HS-5 (cell line): ENCODE results near the gene PIEZO2.

Source experiments
- DNase-seq: peaks from one replicate; pipeline ENCODE4 v3.0.0-alpha.2; 2012; ENCODE audit warnings: low read depth

Gene PIEZO2

DNA sequence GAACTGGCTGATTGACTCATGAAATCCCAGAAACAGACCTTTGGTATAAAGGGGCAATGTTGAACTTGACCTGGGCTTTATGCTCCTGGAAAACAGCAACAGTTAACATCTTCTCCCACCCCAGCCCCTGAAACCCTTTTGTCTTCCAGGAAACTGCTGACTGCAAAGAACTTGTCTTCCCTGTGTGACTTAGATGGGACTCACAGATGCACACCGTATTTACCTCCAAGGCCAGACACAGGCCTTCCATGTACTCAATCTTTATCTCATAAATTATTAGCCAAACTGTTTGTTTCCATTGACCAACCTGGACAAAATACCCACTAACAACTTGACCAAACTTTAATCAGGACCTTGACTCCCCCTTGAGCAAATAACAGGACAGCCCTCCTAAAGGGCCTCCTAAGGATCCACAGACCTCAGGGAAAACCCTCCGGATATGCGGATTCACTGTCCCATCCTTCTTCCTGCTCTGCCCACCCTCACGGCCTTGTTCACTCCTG, 36.3 kb downstream of the PIEZO2 start:
- no peak for DNase-seq

DNA sequence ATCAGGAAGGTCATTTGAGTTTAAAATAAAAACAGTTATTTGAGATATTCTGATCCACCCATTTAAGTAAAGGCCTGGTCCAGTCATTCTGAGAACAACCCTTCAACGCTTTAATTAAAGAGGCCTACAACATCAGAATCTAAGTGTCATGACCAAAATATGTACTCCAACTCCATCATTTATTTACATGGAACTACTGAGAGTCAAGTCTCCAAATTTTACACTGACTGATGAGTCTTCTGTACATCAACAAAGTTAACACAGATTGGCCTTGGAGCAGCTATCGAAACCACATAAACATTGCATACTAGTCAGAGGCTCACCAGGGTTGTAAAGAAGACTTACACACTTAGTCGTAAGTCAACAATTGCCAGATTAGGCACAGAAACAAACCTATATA, 37.1 kb downstream of the PIEZO2 start:
- DNase-seq: no peak

DNA sequence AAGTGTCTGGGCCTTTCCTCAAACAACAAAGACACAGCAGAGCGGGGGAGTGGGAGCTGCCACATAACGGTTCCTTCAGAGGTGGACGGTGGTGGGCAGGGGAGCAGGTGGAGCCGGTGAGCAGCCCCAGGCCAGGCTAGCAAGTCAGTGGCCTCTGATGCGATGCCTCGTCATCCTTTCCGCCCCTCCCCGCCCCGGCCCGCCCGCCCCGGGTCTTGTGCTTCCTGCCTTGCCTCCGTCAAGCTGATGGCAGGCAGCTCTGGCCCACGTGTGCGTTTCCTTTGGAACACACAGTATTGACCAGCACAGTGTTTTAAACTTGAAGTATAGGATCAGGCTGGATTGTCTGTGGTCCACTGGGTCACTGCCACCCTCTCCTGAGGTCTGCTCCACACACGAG, 38.9 kb downstream of the PIEZO2 start:
- no peak for DNase-seq

DNA sequence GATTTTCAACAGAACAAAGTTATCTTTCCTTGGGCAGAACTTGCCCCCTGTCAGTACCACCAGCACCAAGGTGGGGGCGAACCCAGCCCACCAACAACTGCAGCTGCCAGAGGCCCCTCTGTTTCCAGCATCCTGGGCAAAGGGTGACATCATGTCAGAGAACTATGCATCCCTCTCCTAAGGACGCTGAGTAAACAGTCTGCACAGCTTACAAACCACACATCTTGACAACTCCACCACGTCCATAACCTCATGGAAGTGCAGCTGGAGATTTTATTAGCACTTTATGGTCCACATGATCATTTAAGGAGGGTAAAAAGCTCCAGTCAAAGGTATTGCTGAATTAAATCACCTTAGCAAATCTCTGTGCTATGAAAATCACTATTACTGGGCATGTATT, 40.4 kb downstream of the PIEZO2 start:
- DNase-seq: no peak

DNA sequence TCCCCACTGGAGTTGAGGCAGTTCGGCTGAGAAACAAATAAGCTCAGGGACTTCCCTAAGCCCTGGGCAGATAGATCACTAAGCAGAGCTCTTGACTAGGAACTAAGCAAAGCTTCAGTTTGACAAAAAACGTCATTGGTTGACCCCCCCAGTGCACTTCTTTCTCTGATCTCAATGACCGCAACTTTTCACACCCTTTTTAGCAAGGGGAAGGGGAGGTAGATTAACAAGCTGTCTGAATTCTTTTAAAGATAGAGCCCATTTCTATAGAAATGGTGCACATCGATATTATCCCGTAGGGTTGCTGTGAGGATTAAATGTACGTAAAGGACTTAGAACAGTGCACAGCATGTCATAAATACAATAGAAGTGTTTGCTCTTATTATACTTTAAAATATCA, 42.5 kb downstream of the PIEZO2 start:
- no peak for DNase-seq

DNA sequence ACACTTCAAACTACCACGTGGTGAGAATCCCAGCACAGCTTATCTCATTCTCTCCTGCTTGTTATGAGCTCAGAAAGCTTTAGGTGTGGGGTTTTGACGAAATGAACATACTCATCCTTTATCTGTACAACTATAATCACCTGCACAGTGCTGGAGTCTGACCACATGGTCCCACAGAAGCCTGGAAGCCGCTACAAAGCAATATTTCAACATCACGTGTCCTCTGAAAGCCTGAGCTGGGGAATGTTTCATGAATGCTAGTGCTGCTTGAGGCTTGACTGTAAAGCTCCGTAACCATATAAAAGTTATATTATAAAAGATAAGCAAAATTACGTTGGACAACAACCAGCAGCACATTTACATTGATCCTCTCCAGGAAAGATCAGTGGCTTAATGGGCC, 43.9 kb downstream of the PIEZO2 start:
- DNase-seq: no peak

DNA sequence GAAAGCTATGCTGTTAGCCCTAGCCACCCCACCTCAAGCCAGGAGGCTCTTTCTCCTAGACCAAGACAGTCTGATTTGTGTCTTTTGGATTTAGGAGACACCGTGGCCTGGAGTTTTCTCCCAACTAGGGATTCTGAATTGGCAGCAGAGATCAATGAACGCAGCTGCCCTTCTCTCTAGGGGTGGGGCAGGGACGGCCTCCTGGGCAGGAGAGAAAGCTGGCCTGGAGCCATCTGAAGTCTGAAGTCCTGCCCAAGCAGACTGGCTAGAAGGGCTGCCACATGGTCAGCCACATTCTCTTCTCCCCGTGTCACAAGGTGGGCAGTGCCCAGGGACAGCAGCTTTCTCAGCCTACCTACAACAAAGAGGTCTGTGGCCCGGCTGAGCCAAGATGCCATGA, 45.1 kb downstream of the PIEZO2 start:
- DNase-seq: no peak

DNA sequence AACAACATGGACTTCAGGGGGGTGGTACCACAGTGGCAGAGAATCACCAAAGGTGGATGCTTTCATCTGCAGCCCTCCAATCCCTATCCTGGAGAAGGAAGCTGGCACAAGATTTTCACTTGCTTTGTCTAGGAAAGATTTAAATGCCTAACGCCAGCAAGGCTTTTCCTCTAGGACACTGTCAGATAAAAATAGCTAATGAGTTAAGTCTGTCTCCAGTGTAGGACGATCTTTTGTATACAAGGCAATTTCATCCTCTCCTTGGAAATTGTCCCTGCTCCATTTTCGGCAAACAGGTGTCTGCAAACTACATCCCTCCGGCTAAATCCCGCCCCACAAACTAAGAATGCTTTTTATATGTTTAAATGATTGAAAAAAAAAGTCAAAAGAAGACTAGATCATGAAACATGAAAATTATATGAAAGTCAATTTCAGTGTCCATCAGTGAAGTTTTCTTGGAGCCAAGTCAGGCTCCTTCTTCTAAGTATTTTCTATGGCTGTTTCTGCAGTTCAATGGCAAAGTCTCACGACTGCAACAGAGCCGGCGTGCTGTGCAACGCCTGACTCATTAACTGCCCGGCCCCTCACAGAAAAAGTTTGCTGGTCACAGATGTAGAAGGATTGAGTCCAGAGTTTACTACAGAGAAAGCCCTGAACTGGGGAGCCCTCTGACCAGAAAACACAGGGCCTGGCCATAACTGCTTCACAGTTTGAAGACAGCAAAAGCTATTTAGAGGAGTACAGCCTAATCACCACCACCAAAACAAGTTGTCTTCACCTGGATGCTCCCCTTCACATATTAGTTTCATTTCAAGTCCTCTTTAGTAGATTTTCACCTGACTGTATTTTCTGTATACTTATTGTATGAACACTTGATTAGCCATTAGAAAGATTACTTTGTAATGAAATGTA, 52.3 kb downstream of the PIEZO2 start:
- no peak for DNase-seq

DNA sequence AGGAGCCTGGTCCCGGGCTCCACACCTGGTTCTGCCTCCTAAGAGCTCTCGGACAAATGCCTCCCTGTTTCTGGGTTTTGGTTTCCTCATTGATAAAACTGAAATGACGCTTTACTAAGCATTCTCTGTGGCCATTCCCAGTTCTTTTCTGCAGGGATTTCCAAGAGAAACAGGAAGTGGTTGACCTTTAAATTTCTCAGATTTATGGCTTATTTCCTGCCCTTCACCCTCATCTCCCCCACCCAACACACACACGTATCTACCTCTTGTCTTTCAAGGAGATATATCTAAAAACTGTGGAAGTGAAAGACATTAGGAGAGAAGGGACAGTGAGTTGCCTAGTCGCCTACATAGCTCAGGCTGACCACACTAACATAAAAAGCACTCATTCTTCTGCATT, 53.0 kb downstream of the PIEZO2 start:
- no peak for DNase-seq

DNA sequence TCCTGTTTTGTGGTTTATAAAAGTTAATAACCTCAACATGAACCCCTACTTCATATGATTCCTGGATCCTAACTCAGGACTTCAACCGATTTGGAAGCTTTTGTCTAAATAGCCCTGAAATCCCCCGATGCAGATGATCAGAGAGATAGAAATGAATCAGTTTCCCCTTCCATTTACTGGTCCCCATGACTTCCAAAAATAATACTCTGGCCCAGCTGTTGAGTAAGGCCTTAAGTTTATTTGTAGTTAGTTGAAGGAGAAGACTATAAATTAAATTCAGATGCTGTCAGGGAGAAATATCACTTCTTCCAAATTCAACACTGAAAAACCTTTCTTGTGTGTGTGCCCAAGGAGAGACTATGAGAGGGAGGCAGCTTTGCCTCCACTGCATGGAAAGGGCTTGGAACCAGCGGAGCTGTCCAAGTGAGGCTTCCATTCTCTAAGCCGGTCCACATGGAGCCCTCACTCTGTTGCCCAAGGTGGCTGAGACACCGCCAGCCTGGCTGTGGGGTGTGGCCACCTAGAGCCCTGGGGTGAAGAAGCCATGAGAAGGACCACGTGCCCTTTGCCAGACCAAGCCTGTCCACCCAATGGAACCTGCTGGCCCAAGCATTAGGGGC, 53.6 kb downstream of the PIEZO2 start:
- DNase-seq: no peak

DNA sequence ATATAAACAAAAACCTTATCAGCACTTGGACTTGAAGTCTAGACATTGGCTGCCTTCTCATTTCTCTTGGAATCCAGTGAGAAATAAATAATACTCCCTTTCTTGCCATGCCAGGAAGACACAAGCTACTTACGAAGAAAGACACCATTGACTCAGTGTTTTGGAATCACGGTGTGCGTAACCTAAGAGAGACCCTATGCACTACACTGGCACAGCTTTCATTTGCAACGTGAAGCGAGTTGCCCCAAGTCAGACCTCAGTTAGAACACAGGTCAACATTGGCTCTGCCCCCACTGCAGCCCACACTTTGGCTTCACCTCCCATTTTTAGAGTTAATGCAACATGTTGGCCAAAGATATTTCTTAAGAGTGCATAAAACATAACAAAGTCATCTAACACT, 54.2 kb downstream of the PIEZO2 start:
- DNase-seq: no peak

DNA sequence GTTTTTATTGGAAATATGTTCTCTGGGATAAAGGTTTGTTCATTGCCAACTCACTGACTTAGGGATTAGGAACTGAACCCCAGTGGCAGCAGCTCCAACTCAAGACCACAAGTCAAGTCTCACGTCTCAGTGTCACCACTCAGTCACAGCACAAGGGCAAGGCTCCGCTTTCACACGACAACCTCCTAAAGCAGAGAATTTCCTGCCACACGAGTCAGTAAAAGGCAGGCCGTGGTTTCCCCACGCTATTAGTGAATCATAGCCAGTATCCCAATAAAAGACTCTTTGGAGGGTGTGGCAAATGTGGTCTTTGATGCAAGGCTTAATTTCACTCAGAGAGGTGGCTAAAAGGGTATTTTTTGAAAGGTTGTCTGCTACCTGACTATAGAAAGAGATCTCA, 57.6 kb downstream of the PIEZO2 start:
- no peak for DNase-seq

DNA sequence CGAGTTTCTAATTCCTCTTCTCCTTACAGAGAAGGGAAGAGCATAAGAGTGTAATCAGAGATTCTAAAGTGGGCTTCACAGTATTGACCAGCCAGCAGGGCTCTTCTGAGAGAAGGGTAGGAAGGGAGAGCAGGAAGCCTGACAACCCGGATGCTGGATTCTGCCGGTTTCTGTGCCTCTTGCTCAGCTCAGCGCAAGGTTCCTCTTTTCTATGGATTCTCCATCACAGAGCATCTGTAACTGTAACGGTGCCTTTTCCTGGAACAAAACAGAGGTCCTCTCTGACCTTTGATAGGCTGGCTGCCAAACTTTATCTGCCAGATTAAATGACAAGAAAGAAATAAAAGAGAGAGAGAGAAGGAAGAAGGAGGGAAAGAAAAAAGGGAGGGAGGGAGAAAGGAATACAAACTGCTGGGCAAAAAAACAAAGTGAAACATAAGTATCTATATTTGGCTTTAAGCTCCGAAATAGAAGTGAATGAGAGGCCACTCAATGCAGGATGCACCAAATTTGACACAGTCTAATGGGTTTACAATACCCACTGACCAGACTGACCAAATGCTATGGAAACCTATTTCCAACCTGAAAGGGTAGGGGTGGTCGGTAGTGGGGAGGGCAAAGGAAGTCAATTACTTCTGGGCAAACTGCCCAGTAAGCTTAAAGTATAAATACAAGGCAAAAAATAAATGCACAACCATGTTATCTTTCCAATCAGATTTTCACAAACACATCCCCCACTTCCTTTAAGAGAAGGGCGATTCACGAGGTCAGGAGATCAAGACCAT, 59.2 kb downstream of the PIEZO2 start:
- DNase-seq: no peak

DNA sequence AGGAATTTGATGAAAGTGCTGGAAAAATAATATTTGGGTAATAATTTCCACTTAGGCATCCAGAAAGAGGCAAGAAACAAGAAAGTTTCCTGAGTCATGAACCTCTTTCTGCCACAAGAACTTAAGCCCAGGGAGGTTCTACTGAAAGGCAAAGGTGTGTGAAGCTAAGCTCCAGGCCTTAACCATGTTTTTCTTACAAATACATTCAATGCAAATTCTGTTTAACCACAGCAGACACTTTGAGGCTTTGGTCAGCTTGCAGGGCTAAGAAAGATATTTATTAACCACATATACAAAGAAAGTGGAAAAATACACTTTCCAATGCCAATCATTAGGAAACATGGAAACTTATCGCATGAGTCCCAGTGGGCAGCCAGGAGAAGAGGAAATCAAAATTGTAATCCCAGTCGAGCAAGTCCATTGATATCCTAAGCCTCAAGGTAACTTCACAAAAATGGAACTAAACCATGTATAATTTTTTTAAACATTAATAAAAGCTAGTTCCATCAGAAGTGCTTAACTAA, 68.3 kb downstream of the PIEZO2 start:
- no peak for DNase-seq

DNA sequence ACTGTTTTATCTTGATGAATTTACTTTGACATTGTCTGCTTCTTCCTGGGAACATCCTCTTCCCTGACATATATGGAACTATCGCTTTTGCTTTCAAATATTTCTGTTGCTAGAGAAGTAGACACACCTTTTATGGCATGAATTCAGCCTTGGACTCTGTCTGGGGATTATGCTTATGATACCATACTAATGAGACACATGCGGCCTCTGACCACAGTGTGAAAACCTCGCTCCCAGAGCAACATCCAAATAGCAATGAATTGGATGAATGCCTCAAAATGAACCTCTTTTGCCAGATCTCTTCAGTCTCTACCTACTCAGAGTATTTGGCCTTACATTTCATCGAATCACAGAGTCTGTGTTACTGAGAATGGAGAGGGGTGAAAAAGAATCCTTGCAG, 70.9 kb downstream of the PIEZO2 start:
- no peak for DNase-seq

DNA sequence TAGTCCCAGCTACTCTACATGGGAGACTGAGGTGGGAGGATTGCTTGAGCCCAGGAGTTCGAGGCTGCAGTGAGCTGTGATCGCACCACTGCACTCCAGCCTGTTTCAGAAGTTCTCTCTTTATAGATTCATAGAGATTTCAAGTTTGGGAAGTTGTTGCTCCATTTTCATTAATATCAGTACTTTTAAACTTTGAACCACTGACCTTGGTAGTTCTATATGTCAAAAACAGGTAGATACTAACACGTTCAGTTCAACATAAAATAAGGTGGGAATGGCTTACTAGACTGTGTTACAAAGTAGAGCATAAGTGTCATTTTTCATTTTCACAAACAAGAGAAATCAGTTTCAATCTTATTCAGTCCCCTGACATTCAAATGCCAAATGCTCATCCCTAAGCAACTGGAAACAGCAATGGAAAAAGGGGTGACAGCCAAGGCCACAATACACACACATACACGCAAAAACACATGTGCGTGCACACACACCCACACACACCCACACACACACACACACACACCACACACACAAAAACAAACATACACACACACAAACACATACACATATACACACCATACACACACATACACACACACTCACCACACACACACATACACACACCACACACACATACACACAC, 71.7 kb downstream of the PIEZO2 start:
- DNase-seq: no peak

DNA sequence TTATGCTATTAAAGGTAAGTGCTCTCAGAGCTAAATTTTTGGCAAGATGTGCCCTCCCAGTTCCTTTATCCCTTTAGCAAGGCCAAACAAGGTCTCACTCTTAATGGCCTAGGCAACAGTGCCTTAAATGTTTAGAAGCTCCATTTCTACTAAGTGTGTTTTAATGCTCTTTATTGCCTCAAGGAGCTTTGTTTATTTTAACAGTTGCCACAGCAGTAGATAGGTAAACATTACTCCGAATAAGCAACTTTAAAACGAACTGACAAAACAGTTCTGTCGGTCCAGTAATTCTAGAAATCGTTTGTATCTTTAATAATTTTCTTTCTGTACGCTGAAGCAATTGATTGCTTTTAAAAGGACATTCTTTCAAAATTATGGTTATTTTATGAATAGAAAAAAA, 74.5 kb downstream of the PIEZO2 start:
- DNase-seq: no peak

DNA sequence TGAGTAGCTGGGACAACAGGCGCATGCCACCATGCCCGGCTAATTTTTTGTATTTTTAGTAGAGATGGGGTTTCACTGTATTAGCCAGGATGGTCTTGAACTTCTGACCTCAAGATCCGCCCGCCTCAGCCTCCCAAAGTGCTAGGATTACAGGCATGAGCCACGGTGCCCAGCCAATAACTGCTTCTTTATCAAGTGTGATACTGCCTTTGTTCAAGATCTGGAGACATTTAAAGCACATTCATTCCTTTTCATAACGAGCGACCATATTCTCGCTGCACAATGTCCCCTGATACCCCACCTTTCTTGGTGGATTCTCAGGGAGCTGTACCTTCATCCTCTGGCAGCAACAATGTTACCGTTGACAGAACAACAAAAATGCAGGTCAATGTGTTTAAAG, 75.4 kb downstream of the PIEZO2 start:
- DNase-seq: no peak

DNA sequence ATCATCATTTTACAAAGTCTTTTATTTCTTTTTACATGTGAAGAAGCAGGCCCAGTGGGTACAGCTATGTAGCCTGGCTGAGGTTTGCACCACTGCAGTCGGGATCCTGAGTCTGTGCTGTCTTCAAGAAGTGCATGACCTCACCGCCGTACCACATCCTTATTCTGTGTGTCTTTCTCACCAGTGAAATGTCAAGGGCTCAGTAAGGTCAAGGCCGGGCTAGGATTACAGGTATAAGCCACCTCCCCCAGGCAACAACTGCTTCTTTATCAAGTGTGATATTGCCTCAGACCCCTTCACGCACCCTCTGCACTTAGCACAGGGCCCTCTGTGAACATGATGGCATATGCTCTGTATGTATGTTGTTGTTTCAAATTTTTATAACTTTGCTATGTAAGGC, 76.7 kb downstream of the PIEZO2 start:
- no peak for DNase-seq

DNA sequence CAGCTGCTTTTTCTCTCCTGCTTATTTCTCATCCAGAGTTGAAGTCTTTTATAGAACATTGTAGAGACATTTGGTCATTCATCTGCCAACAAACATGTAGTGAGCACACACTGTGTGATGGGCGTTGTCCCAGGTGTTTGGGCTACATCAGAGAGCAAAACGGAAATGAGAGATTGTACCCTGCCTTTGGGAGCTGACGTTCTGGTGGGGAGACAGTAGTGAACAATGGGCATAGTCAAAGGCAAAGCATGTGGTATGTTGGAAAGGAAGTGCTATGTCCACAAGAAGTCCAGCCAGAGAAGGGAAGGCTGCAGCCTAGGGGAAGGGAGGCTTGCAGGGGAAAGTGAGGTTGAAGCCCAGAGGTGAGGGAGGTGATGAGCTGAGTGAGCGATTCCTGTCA, 78.1 kb downstream of the PIEZO2 start:
- DNase-seq: no peak

DNA sequence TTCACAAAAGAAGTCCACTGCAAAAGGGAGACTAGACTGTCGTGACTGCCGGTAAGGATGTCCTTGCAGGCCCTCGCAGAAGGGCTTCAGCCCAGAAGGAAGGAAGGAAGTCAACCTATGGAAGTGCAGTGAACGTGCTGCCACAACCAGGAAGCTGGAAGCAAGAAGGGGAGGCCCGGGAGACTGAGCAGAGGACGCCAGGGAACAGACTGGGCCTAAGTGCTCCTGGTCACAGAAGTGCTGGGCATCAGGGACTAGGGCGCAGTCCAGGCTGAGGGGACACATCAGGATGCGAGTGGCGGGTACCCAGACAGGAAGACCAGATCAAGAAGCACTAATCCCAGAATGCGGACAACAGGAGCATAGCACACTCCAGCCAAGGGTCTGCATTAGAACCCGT, 78.8 kb downstream of the PIEZO2 start:
- DNase-seq: no peak

DNA sequence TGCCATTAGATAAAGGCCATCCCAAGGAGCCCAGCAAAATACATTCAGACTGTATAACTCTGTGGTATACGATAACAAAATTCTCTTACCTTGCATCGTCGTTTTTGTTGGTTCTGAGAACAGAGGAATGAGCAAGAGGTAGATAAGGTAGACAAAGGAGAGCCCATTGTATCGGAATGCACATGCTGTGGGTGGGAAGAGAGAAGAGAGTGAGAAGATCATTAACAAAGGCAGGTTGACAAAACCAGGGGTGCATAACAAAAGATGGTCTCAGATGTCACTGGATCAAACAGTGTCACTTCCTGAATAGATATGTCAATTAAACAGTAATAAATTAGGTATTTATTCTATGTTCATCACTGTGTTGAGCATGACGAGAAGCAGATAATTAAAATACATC, 83.3 kb downstream of the PIEZO2 start:
- DNase-seq: no peak
